ENCODE data around the gene DCC. TPM values are rescaled to one million over a fixed set of nuclear protein-coding genes. Genes with fewer than 3 reads are reported as not detected.
A peak's percentile ranks its signal among the peaks of the same experiment; 100 is the strongest.

Gene DCC
- polyA plus RNA-seq, 1 donor, result 0.58 TPM

DNA sequence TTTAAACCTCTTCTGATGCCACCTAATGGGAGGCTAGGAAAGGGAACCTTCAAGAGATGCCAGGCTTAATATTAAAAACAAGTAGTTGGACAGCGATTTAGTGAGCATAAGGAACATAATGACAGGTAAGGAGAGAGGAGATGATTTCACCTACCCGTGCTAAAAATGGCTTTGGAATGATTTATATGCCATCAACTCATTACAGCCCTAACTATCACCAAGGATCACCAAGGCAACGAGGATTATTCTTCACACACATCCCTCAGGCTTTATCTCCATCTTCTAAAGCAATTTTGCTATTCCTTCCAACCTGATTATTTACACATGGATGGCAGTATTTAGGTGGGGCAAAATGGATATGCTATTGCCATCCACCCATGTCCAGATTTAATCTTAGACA is 237.8 kb downstream of the DCC start:
- Histone ChIP-seq H3K4me1 (ENCODE audit: control insufficient read depth, insufficient read depth, low read length) (no peaks in the 10 kb centered on the region), H3K36me3 (ENCODE audit: control insufficient read depth, insufficient read depth, low read length) (no peaks in the 10 kb centered on the region), H3K27ac (ENCODE audit: low read length) (no peak overlapping the region), H3K27me3 (ENCODE audit: control insufficient read depth, insufficient read depth, low read length) (no peaks in the 10 kb centered on the region), H3K9me3 (ENCODE audit: control insufficient read depth, low read depth, low read length) (no peaks in the 10 kb centered on the region), H3K4me3 (ENCODE audit: low read length) (no peak overlapping the region)
- no peak for DNase-seq
- WGBS (ENCODE audit: insufficient coverage, low lambda C conversion rate), result 67% methylated on average over 1 of the region's 3 CpGs

DNA sequence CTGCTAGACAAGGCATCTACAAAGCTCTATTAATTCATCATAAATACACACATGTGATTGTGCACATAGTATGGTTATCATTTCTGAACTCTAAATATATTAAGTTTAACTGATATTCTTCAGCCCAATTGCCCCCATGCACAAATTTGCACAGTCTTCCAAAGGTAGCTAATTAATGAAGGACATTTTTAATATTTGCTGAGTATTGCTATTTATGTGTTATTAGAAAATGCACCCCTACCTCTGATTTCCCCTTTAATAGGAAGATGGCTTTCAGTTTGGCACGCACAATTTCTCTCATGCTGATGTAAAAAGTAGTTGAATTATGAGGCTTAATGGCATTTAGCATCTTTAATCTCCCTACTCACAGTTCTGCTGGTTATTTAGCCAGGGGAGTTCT is 242.1 kb downstream of the DCC start:
- H3K36me3 ChIP-seq (ENCODE audit: control insufficient read depth, insufficient read depth, low read length), result no peaks in the 10 kb centered on the region
- H3K9me3 ChIP-seq (ENCODE audit: control insufficient read depth, low read depth, low read length), result no peaks in the 10 kb centered on the region
- DNase-seq, result no peak
- no peak overlapping the region for H3K4me3 ChIP-seq (ENCODE audit: low read length)
- H3K27ac ChIP-seq (ENCODE audit: low read length), result no peak overlapping the region
- no peaks in the 10 kb centered on the region for H3K4me1 ChIP-seq (ENCODE audit: control insufficient read depth, insufficient read depth, low read length)
- no peaks in the 10 kb centered on the region for H3K27me3 ChIP-seq (ENCODE audit: control insufficient read depth, insufficient read depth, low read length)
- WGBS (ENCODE audit: insufficient coverage, low lambda C conversion rate), result no CpG with 5 or more reads among the region's 1 CpG

DNA sequence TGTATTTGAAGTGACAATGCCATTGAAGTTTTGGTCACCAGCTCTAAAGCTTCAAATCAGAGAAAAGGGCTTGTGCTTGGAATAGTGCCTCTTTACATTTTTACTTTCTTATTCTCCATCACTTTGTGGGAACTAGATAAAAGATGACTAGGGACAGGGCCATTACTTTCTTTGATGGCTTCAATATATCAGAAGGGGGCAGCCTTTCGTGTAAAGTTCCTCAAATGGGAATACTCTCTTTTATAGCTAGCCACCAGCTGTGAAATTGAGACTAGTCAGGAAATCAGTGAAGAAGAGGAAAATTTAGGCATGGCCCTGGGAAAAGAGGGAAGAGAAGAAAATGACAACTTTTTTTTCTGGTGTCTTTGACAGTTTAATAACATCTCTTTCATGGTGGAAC is 242.5 kb downstream of the DCC start:
- WGBS (ENCODE audit: insufficient coverage, low lambda C conversion rate), result 40% methylated on average over 1 of the region's 1 CpG
- H3K4me1 ChIP-seq (ENCODE audit: control insufficient read depth, insufficient read depth, low read length), result no peaks in the 10 kb centered on the region

DNA sequence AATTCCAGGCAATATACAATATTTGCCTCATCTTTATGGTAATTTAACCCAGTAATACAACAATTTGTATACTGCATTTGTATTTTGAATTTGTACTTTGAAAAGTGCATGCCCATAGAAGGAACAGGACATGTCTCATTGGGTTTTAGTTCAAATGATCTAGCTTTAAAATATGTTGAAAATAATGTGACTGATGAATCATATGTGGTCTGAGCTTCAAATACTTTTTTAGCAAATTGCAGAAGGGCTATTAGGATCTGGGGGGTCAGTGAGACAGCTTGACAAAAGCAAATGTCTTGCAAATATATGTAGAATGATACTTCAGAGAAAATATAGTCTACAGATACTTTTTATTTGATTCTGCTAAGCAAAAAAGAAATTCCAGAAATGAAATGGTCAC is 248.9 kb downstream of the DCC start:
- Histone ChIP-seq H3K36me3 (ENCODE audit: control insufficient read depth, insufficient read depth, low read length) (no peaks in the 10 kb centered on the region), H3K4me3 (ENCODE audit: low read length) (no peak overlapping the region), H3K27ac (ENCODE audit: low read length) (no peak overlapping the region), H3K27me3 (ENCODE audit: control insufficient read depth, insufficient read depth, low read length) (no peaks in the 10 kb centered on the region), H3K4me1 (ENCODE audit: control insufficient read depth, insufficient read depth, low read length) (no peaks in the 10 kb centered on the region), H3K9me3 (ENCODE audit: control insufficient read depth, low read depth, low read length) (no peaks in the 10 kb centered on the region)
- DNase-seq, result no peak

More for the DNA sequence above, 242.5 kb downstream of the DCC start:
- Histone ChIP-seq H3K4me3 (ENCODE audit: low read length) (no peak overlapping the region), H3K36me3 (ENCODE audit: control insufficient read depth, insufficient read depth, low read length) (no peaks in the 10 kb centered on the region), H3K27ac (ENCODE audit: low read length) (no peak overlapping the region), H3K27me3 (ENCODE audit: control insufficient read depth, insufficient read depth, low read length) (no peaks in the 10 kb centered on the region), H3K9me3 (ENCODE audit: control insufficient read depth, low read depth, low read length) (no peaks in the 10 kb centered on the region)
- no peak for DNase-seq

DNA sequence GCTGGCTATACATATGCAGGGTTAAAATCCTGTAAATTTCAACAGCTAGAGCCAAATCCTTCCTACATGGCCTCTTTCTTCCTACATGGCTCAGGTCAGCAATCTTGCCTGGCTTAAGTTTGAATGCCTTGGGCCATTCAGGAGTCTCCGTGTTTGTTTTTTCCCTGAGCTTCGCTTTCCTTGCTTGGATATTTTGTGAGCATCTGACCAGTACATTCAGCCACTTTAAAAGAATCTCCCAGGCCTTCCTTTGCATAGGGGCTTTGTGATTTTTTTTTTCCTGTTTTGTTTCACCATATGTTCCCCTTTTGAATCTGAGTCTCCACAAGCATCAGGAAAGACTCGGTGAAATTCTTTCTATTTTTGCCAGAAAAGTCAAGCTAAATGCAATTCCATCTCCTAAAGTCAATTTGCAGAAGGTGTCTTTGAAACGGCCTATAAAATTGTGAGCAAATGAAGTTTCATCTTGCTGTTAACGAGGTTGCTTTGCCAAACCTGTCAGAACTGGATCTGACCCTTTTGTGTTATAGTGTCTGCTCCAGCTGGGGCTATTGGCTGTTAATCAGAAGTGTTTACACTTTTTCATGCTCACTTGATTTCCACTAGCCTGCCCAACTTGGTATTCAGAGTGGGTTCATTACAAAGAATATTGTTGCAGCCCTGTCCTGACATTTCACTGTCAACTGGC is 256.9 kb downstream of the DCC start:
- no peak overlapping the region for H3K4me3 ChIP-seq (ENCODE audit: low read length)
- H3K27me3 ChIP-seq (ENCODE audit: control insufficient read depth, insufficient read depth, low read length), result no peaks in the 10 kb centered on the region
- H3K9me3 ChIP-seq (ENCODE audit: control insufficient read depth, low read depth, low read length), result no peaks in the 10 kb centered on the region
- H3K36me3 ChIP-seq (ENCODE audit: control insufficient read depth, insufficient read depth, low read length), result no peaks in the 10 kb centered on the region
- no peaks in the 10 kb centered on the region for H3K4me1 ChIP-seq (ENCODE audit: control insufficient read depth, insufficient read depth, low read length)
- no peak overlapping the region for H3K27ac ChIP-seq (ENCODE audit: low read length)
- WGBS (ENCODE audit: insufficient coverage, low lambda C conversion rate), result no CpG with 5 or more reads among the region's 5 CpGs
- DNase-seq, result no peak

DNA sequence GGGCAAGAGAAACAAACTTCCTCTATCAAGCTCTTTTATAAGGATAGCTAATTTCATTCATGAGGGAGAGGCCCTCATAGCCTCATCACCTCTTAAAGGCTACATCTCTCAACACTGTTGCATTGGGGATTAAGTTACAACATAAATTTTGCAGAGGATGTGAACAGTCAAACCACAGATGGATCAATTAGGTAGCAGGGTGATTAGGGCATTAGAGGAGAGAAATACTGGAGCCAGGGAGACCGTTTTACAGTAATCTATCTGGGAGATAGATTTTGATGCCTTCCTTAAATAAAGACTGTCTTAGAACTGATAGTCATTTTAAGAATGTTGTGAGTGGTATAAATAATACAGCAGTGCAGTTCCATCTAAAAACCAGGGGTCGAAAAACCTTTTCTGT is 258.9 kb downstream of the DCC start:
- Histone ChIP-seq H3K27me3 (ENCODE audit: control insufficient read depth, insufficient read depth, low read length) (no peaks in the 10 kb centered on the region), H3K4me1 (ENCODE audit: control insufficient read depth, insufficient read depth, low read length) (no peaks in the 10 kb centered on the region), H3K27ac (ENCODE audit: low read length) (no peak overlapping the region), H3K36me3 (ENCODE audit: control insufficient read depth, insufficient read depth, low read length) (no peaks in the 10 kb centered on the region), H3K4me3 (ENCODE audit: low read length) (no peak overlapping the region), H3K9me3 (ENCODE audit: control insufficient read depth, low read depth, low read length) (no peaks in the 10 kb centered on the region)
- no peak for DNase-seq
- 88% methylated on average over 1 of the region's 2 CpGs for WGBS (ENCODE audit: insufficient coverage, low lambda C conversion rate)

DNA sequence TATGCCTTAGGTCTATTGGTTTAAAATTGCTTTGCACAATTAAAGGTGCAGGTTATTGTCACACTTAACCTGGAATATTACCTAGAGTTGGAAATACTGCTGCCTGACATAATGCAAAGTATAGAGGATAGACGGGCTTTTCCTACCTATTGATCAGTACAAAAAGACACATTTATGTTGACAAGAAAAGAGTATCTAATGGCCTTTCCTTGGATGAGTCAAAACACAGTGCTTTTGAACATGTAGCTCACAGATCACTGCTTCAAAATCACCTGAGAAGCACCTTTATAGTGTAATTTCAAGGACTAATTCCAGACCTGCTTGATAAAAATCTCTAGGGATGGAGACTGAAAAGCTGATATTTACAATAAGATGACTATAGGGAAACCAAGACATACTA is 262.8 kb downstream of the DCC start:
- no peak overlapping the region for H3K27ac ChIP-seq (ENCODE audit: low read length)
- no peak overlapping the region for H3K4me3 ChIP-seq (ENCODE audit: low read length)
- WGBS (ENCODE audit: insufficient coverage, low lambda C conversion rate), result no CpG with 5 or more reads among the region's 1 CpG
- no peaks in the 10 kb centered on the region for H3K36me3 ChIP-seq (ENCODE audit: control insufficient read depth, insufficient read depth, low read length)
- no peaks in the 10 kb centered on the region for H3K9me3 ChIP-seq (ENCODE audit: control insufficient read depth, low read depth, low read length)
- no peaks in the 10 kb centered on the region for H3K27me3 ChIP-seq (ENCODE audit: control insufficient read depth, insufficient read depth, low read length)
- no peaks in the 10 kb centered on the region for H3K4me1 ChIP-seq (ENCODE audit: control insufficient read depth, insufficient read depth, low read length)
- no peak for DNase-seq

DNA sequence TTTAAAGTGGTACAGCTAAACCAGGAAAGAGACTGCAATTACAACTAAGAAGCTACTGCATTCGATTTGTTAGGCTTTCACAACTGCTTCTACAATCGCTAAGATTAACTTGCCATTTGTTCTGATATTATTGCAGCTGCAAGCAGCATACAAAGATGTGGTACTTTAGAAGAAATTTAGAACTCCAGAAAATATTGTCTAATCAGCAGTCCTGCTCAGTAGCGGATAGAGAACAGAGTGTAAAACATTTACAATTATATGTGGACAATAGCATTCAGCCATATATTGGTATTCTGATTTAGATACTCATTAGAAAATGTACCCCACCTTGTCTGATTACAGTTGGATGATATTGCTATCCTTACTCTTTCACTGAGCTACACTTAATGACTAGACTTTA is 265.3 kb downstream of the DCC start:
- Histone ChIP-seq H3K27ac (ENCODE audit: low read length) (no peak overlapping the region), H3K9me3 (ENCODE audit: control insufficient read depth, low read depth, low read length) (no peaks in the 10 kb centered on the region), H3K36me3 (ENCODE audit: control insufficient read depth, insufficient read depth, low read length) (no peaks in the 10 kb centered on the region), H3K4me3 (ENCODE audit: low read length) (no peak overlapping the region), H3K4me1 (ENCODE audit: control insufficient read depth, insufficient read depth, low read length) (no peaks in the 10 kb centered on the region), H3K27me3 (ENCODE audit: control insufficient read depth, insufficient read depth, low read length) (no peaks in the 10 kb centered on the region)
- no peak for DNase-seq
- WGBS (ENCODE audit: insufficient coverage, low lambda C conversion rate), result 100% methylated on average over 1 of the region's 3 CpGs

DNA sequence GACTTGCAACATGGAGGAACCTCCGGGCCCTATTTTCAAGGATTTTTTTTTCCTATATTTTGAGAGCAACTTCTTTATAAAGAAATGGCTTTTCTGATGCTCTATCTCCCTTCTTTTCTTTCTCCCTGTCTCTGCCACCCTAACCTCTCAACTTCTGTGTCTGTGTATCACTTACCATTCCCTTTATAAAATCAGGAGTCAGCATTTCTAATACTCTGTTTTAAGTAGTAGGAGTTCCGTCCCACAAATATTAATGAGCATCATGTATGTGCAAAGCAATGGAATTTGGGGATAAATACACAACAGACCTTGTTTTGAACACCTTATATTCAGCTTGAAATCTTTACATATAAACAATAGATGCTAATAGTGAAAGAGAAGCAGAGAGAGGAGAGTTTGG is 268.0 kb downstream of the DCC start:
- H3K27me3 ChIP-seq (ENCODE audit: control insufficient read depth, insufficient read depth, low read length), result no peaks in the 10 kb centered on the region
- DNase-seq, result no peak
- no peaks in the 10 kb centered on the region for H3K9me3 ChIP-seq (ENCODE audit: control insufficient read depth, low read depth, low read length)
- H3K4me3 ChIP-seq (ENCODE audit: low read length), result no peak overlapping the region
- peaks cover 9% of the 10 kb centered on the region for H3K4me1 ChIP-seq (ENCODE audit: control insufficient read depth, insufficient read depth, low read length)
- 100% methylated on average over 2 of the region's 2 CpGs for WGBS (ENCODE audit: insufficient coverage, low lambda C conversion rate)
- H3K36me3 ChIP-seq (ENCODE audit: control insufficient read depth, insufficient read depth, low read length), result no peaks in the 10 kb centered on the region
- H3K27ac ChIP-seq (ENCODE audit: low read length), result no peak overlapping the region

DNA sequence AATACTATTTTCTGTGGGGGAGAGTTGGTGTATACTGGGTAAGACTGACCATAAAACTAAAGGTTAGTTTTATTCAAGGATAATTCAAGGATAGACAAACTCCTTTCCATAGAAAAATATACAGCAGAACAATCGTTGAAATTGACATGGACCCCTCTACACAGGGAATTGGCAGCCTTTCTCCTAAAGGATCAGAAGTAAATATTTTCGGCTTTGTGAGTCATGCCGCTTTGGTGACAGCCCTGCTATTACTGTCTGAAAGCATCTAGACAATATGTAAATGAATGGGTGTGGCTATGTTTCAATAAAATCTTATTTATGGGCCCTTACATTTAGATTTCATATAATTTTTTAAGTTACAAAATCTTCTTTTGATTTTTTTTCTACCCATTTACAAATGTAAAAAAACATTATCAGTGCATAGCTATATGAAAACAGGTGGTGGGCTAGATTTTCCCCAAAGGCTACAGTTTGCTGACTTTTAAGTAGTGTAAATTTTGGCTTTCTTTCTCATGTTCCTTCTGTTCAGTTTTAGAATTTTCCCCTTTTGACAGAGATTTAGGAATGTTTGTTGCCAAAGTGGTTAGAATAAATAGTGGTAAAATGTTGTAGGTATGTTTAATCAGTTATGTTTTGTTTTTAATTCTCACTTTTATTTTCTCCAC is 270.6 kb downstream of the DCC start:
- WGBS (ENCODE audit: insufficient coverage, low lambda C conversion rate), result no CpG with 5 or more reads among the region's 3 CpGs
- DNase-seq, result no peak
- H3K27me3 ChIP-seq (ENCODE audit: control insufficient read depth, insufficient read depth, low read length), result no peaks in the 10 kb centered on the region

DNA sequence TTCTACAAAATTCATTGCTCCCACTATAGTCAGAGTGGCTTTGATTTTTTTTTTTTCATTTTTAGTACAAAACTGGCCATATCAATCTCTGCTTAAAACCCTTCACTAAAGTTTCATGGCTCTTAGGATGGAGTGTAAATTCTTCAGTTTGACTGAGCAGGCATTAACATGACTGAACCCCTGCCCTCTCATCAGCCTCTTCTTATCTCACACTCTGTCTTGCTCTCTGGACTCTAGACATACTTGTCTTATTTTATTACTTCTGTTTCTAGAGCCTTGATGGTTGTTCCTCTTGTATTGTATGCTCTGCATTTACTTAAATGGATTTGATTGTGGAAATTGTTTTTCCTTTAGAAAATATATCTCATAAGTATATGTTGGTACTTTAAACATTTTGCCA is 272.4 kb downstream of the DCC start:
- DNase-seq, result peak; percentile 45 to 74
- H3K4me1 ChIP-seq (ENCODE audit: control insufficient read depth, insufficient read depth, low read length), result peaks cover 11% of the 10 kb centered on the region
- H3K36me3 ChIP-seq (ENCODE audit: control insufficient read depth, insufficient read depth, low read length), result no peaks in the 10 kb centered on the region
- H3K27ac ChIP-seq (ENCODE audit: low read length), result peak overlapping the region; percentile 31
- H3K9me3 ChIP-seq (ENCODE audit: control insufficient read depth, low read depth, low read length), result no peaks in the 10 kb centered on the region
- no peak overlapping the region for H3K4me3 ChIP-seq (ENCODE audit: low read length)
- no peaks in the 10 kb centered on the region for H3K27me3 ChIP-seq (ENCODE audit: control insufficient read depth, insufficient read depth, low read length)

More for the DNA sequence above, 270.6 kb downstream of the DCC start:
- Histone ChIP-seq H3K9me3 (ENCODE audit: control insufficient read depth, low read depth, low read length) (no peaks in the 10 kb centered on the region), H3K27ac (ENCODE audit: low read length) (no peak overlapping the region), H3K4me1 (ENCODE audit: control insufficient read depth, insufficient read depth, low read length) (peaks cover 11% of the 10 kb centered on the region), H3K4me3 (ENCODE audit: low read length) (no peak overlapping the region), H3K36me3 (ENCODE audit: control insufficient read depth, insufficient read depth, low read length) (no peaks in the 10 kb centered on the region)
